GM21390 (cell line): ENCODE measurements around the gene NUTF2.
"Not testable (repeated sequence)": the region's sequence is repeated elsewhere in the genome, so short reads cannot be mapped to it uniquely, and the experiment has no call there.

Experiments
- ATAC-seq: cut with Tn5 transposase; IDR thresholded peaks from one replicate; pipeline ENCODE4 v1.9.1; 2021; ENCODE audit not compliant: unreplicated experiment

NUTF2 gene

DNA sequence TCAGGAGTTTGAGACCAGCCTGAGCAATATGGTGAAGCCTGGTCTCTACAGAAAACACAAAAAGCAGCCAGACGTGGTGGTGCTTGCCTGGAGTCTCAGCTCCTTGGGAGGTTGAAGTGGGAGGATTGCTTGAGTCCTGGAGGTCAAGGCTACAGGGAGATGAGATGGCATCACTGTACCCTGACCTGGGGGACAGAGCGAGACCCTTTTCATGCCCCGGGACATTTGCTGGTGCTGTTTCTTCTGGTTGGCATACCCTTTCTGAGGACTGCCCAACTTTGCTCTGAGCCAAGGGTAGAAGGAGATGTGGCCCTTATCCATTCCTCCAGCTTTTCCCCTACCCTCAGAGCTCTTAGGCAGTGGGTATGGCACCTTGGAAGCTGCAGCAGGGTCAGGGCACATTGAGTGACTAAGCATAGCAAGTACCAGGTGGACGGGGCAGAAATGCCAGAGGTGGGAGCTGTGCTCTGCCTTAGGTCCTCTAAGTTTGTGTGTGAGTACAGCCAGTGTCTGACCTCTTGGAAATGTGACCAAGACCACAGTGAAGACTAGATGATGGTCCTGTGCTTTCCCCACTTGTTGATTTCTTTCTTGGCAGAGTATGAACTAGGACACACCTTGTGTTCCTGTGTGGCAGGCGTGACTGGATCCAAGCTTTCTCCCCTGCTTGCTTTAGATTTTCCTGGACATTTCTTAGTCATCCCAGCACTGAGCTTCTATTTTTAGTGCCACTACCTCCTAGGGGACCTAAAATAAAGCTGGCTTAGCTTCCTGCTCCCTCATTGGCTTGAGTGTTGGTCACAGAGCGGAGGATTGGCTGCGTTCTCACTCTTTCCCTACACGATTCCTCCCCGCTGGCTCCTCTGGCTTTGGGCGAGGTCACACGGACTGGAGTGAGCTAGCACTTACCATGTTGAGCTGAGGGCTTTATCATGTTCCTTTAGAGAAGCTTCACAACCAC, 16.2 kb downstream of the NUTF2 start:
- ATAC-seq, result no peak

DNA sequence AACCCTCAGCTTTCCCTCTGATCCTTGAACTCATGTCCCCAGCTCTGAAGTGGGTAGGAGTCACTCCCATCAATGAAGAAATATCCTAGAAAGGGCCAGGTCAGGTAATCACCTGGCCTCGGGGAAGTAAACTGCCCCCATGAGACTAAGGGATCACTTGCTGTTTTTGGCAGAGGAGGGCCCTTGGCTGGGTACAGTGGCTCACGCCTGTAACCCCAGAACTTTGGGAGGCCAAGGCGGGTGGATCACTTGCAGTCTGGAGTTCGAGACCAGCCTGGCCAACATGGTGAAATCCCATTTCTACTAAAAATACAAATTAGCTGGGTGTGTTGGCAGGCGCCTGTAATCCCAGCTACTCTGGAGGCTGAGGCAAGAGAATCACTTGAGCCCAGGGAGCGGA, 17.3 kb downstream of the NUTF2 start:
- not testable (repeated sequence) for ATAC-seq

DNA sequence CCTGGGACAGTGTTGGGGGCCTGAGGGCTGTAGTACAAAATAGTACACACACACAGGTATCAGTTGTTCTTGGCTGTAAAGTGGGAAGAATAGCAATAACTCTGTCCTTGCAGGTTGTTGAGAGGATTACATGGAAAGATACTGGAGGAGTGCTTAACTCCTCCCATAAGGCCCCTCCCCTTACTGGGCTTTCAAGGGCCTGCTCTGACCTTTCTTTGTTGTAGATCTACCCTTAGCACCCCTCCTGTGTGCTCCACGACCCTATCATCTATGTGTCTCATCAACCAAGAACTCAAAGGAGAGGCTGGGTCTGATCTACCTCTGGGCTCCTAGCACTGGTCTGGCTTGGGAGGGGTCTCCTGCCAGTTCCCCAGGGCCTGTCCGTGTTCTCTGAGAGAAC, 17.9 kb downstream of the NUTF2 start:
- no peak for ATAC-seq

DNA sequence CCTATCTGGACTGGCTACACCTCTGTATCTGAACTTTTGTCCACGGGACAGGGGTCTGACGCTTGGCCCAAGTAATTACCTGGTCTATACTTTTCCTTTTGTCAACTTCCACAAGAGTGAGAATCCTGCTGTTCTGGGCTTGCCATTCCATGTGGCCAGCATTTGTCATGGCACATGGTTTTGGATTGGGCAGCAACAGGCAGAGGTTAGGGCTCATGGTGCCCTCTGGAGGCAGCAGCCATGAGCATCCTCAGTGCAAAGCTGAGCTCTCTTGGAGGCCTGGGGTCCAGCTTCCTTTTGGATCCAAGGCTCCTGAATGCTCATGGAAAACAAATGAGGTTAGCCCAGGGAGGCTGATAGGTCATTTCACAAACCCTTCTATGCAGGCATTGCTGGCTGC, 18.6 kb downstream of the NUTF2 start:
- no peak for ATAC-seq

DNA sequence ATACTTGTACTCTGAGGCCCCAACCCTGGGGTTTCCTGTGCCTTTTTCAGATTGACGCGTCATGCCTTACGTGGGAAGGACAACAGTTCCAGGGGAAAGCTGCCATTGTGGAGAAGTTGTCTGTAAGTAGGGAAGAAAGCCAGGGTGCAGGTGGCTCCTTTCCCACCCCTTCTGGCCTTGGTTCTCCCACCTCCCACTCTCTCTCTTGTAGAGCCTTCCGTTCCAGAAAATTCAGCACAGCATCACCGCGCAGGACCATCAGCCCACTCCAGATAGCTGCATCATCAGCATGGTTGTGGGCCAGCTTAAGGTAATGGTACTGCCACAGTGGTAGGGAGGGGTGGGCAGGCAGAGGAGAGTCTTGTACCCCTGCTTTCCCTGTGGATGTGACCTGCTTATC, 21.6 kb downstream of the NUTF2 start:
- no peak for ATAC-seq

DNA sequence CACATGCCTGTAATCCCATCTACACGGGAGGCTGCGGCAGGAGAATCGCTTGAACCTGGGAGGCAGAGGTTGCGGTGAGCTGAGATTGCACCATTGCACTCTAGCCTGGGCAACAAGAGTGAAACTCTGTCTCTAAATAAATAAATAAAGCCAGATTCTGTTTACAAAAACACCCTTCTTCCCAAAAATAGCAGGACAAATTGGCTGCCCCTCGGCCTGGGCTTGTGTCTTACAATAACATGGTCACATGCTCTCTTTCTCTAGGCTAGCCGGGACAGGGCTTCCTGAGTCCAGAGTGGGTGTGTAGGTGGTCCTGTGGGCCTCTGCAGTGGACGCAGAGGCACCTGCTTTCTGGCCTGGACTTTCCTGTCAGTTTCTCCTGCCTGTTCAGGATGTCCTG, 22.9 kb downstream of the NUTF2 start:
- no peak for ATAC-seq

DNA sequence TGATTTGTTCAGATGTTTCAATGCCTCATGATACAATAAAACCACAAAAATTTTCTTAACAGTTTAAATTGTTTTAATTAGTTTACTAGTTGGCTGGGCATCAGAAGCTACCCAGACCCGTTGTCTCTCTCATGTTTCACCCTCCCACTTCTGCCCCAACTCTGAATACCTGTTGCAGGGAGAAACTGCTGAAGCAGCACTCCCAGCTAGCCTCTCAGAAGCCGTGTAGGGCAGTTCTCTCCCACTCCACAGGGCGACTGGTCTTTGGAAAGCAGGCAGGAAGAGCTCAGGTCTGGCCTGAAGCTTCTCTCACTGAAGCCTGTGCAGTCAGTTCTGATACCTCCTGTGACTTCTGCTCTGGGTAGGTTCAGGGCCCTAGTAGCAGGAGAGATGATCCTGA, 24.5 kb downstream of the NUTF2 start:
- ATAC-seq, result no peak

DNA sequence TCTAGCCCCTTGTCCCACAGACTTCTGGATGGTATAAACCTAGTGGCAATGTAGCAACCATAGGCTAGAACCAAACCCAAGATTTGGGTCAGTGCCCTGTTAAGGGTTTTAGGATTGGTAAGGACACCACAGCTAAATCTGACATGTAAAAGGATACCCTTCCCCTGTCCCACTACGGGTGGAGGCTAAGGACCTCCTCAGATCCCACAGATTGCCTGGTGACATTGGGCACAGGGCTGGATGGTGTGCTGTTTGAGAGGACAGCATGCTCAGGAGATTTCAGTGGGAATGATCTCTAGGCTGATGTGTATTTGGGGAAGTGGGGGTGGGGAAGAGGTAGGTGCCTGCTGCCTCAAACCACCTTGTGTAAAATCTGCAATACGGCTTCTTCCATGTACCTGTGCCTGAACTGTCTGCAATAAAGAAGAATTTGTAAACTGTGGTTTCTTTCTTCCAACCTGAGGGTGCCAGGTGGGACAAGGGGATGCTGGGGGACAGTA, 25.4 kb downstream of the NUTF2 start:
- no peak for ATAC-seq

DNA sequence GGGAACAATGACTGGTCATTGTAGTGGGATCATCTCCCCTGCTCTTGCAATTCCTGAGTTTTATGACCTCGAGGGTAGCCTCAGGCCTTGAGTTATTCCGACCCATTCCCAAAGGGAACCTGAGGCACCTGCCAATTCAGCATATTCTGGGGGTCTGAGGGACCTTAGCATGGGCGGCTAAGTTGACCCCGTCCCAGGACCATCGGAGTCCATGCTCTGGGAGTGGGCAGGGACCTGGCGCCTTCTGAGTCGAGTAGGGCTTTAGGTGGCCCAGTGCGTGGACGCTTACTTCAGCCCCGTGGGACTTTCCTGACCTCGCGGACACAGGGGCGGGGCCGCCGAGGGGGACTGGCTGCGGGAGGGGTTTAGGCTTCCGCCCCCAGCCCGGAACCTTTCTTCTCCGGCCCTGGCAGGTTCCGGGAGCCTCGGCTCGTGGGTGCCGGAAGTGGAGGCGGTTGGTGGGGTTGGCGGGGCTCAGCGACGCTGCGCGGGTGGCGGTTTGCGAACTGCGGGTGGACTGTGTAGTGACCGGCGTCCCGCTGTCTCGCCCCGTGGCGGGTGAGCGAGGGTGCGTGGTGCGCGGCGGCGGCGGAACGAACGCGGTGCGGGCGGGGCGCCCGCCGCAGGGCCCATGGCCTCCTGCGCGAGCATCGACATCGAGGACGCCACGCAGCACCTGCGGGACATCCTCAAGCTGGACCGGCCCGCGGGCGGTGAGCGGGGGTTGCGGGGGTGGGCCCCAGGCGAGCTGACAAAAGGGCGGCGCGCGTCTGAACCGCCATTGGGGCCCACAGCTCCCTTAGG, 26.1 kb downstream of the NUTF2 start, which contains the start of gene EDC4:
EDC4 (plus strand) TSS at position 422 of the 804 bp plus-strand sequence; CDS start at position 632, 210 bp downstream.
- no peak for ATAC-seq

DNA sequence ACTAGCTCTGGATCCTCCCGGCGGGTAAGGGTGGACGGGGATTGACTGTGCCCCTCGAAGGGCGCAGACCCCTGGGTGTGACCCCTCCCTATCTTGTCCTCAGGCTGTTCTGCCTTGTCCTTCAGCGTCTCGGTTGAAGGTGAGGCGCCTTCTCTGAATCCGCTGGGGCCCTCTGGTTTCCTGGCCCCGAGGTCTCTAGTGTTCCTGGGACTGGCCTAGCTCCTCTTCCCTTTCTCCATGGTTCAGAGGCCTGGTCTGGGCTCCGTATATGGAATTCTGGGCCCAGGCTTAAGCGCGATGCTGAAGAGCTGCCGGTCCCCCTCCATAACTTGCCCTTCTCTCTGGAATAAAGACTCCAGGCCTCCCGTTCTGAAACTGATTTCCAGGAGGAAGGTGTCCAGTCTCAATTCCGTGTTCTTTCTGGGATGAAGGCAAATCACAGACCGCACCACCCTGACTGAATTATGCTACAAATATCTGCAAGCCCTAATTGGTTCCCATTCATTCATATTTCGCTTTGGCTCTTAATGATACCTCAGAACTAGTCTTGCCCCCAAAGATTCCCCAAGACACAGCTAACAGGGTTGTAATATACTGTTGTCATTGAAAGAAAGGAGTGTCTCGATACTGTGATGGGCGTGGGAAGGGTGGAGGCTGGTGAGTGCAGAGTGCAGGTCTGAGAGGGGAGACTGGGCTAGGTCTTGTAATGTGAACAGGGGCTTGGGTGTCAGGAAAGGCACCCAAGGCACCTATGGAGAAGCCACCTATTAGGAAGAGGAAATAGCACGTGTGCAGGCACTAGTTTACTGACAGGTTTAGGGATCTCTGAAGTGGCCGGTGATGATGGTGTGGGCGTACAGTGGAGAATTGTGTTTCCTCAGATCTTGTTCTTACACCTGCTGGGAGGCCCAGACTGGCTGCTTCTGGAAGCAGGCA, 27.0 kb downstream of the NUTF2 start:
- ATAC-seq, result no peak

DNA sequence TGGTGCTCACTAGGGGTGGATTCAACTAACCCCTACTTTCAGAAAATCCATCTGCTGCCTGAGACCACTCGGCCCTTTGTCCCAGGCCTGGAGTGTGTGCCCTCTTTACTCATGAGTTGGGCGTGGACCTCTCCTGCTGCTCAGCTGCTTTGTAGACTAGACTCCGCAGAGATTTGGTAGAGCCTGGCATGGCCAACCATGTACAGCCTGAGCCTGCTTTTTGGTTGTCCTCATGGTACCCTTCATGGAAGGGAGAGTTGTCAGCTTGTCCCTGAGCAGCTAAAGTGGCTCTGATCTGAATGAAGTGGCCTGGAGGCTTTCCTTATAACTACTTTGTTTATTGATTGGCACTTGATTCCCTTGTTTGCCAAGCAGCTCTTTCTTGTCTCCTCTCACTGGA, 27.6 kb downstream of the NUTF2 start:
- no peak for ATAC-seq

DNA sequence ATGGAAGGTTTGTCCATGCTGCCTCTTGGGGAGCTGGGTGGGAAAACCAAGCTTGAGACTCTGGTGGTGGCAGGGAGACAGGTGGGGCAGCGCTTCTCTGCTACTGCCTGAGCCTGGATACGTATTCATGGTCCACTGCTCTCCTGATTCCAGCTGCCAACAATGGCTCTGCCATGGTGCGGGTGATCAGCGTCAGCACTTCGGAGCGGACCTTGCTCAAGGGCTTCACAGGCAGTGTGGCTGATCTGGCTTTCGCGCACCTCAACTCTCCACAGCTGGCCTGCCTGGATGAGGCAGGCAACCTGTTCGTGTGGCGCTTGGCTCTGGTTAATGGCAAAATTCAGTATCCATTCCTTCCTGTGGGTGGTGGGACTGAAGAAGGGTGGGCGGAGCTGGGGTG, 30.3 kb downstream of the NUTF2 start:
- ATAC-seq, result no peak

DNA sequence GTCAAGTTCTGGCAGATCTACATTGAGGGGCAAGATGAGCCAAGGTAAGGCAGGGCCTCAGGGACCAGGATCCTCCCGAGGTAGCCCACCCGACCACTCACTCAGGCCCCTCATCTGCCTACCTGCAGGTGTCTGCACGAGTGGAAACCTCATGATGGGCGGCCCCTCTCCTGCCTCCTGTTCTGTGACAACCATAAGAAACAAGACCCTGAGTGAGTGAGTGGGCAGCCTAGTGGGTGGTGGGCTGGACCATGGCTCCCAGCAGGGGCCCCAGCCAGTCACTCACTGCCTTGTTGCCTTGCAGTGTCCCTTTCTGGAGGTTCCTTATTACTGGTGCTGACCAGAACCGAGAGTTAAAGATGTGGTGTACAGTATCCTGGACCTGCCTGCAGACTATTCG, 31.5 kb downstream of the NUTF2 start:
- ATAC-seq, result no peak

DNA sequence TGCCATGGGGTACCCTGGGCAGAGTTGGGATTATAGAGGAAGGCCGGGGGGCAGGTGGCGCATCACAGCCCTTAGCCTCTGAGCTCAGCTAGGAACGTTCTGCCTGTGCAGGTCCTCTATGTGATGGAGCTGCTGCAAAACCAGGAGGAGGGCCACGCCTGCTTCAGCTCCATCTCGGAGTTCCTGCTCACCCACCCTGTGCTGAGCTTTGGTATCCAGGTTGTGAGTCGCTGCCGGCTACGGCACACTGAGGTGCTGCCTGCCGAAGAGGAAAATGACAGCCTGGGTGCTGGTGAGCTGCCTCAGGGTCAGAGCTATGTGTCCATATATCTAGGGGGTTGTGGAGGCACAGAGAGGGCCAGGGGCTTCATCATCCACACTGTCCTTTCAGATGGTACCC, 32.1 kb downstream of the NUTF2 start:
- no peak for ATAC-seq

DNA sequence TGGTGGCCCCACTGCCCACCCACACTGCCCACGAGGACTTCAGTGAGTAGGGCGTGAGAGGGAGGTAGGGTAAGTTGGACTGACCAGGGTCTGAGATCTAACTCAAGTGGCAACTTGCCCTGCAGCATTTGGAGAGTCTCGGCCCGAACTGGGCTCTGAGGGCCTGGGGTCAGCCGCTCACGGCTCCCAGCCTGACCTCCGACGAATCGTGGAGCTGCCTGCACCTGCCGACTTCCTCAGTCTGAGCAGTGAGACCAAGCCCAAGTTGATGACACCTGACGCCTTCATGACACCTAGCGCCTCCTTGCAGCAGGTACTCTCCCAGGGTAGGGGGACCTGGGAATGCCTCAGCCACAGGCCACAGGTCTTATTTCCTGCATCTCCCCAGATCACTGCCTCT, 32.7 kb downstream of the NUTF2 start:
- no peak for ATAC-seq

DNA sequence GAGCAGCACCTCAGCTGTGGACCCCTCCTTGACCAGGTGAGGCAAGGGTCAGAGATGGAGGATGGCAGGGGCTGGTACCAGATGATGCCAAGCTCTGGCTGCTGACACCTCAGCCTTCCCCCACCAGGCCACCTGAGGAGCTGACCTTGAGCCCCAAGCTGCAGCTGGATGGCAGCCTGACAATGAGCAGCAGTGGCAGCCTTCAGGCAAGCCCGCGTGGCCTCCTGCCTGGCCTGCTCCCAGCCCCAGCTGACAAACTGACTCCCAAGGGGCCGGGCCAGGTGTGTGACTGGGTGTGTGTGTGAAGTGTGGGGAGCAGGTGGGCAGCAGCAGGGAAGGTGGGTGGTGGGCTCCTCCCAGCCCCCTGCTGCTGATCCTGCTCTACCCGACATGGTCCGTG, 33.2 kb downstream of the NUTF2 start:
- ATAC-seq, result no peak

DNA sequence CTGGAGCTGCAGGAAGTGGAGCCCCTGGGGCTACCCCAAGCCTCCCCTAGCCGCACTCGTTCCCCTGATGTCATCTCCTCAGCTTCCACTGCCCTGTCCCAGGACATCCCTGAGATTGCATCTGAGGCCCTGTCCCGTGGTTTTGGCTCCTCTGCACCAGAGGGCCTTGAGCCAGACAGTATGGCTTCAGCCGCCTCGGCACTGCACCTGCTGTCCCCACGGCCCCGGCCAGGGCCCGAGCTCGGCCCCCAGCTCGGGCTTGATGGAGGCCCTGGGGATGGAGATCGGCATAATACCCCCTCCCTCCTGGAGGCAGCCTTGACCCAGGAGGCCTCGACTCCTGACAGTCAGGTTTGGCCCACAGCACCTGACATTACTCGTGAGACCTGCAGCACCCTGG, 33.9 kb downstream of the NUTF2 start:
- no peak for ATAC-seq

DNA sequence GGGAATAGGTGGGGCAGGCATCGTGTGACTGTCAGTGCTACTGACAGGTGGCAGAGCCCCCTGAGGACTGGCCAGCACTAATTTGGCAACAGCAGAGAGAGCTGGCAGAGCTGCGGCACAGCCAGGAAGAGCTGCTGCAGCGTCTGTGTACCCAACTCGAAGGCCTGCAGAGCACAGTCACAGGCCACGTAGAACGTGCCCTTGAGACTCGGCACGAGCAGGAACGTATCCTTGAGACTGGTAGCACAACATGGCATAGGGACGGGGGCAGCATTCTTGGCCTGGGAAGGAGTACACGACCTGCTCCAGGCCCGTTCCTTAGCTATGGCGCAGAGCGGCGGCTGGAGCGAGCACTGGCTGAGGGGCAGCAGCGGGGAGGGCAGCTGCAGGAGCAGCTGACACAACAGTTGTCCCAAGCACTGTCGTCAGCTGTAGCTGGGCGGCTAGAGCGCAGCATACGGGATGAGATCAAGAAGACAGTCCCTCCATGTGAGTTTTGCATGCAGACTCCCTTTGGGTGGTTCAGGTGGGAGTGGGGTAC, 35.0 kb downstream of the NUTF2 start:
- ATAC-seq, result no peak

DNA sequence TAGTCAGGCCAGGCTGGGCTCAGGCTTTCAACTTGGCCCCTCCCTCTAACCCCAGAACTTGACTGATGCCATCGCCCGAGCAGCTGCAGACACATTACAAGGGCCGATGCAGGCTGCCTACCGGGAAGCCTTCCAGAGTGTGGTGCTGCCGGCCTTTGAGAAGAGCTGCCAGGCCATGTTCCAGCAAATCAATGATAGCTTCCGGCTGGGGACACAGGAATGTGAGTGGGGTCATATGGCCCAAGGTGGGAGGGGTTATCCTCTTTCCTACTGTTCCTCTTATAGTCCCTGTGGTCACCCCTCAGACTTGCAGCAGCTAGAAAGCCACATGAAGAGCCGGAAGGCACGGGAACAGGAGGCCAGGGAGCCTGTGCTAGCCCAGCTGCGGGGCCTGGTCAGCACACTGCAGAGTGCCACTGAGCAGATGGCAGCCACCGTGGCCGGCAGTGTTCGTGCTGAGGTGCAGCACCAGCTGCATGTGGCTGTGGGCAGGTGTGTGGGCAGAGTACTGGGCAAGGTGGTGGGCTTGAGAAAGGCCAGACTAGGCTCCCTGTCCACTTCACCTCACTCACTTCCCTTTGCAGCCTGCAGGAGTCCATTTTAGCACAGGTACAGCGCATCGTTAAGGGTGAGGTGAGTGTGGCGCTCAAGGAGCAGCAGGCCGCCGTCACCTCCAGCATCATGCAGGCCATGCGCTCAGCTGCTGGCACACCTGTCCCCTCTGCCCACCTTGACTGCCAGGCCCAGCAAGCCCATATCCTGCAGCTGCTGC, 35.8 kb downstream of the NUTF2 start:
- no peak for ATAC-seq
